PFSK-1 (cell line): Measurements from ENCODE around the gene FNTB.

Source experiments
- POLR2AphosphoS5 ChIP-seq: IDR thresholded peaks from 2 replicates; pipeline ENCODE4 v1.6.1; 2012; ENCODE audit warnings: low read depth, mild to moderate bottlenecking, control low read depth, low read length, moderate library complexity
- TAF1 ChIP-seq: IDR thresholded peaks from 2 replicates; pipeline ENCODE4 v1.6.1; 2012; ENCODE audit warnings: low read length, control low read depth, borderline replicate concordance; ENCODE audit not compliant: insufficient read depth
- TF ChIP-seq, protein P1 (sequence below), 2 experiments: IDR thresholded peaks; 2 replicates each; pipeline versions ENCODE4 v1.6.1 to v1.8.0; 2011 to 2012; ENCODE audit warnings: low read depth in 2 of 2, low read length in 2 of 2, control low read depth in 1 of 2, inconsistent platforms in 1 of 2, mild to moderate bottlenecking in 1 of 2, moderate library complexity in 1 of 2; ENCODE audit not compliant: insufficient read depth in 1 of 2

DNA sequence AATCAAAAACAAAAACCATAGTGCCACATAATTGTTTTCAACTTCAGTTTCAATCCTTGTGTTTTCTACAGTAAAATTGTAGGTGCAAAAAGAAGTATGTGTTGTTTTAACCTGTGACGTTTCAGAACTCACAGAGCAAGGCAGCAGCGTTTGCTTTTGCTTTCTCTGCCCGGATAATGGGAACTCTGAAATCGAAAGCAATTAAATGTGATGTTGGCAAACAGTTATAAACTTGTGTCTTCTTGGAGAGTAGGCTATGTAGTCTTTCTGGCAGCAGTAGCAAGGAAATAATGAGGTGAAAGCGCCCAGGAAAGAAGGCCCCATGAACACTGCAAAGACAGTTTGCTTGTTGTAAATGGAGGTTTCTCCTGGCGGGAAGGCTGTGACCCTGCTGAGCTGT, 39.1 kb downstream of the FNTB start:
- TF ChIP-seq POLR2AphosphoS5 (no peak), TAF1 (no peak)
- TF ChIP-seq, protein P1, sequence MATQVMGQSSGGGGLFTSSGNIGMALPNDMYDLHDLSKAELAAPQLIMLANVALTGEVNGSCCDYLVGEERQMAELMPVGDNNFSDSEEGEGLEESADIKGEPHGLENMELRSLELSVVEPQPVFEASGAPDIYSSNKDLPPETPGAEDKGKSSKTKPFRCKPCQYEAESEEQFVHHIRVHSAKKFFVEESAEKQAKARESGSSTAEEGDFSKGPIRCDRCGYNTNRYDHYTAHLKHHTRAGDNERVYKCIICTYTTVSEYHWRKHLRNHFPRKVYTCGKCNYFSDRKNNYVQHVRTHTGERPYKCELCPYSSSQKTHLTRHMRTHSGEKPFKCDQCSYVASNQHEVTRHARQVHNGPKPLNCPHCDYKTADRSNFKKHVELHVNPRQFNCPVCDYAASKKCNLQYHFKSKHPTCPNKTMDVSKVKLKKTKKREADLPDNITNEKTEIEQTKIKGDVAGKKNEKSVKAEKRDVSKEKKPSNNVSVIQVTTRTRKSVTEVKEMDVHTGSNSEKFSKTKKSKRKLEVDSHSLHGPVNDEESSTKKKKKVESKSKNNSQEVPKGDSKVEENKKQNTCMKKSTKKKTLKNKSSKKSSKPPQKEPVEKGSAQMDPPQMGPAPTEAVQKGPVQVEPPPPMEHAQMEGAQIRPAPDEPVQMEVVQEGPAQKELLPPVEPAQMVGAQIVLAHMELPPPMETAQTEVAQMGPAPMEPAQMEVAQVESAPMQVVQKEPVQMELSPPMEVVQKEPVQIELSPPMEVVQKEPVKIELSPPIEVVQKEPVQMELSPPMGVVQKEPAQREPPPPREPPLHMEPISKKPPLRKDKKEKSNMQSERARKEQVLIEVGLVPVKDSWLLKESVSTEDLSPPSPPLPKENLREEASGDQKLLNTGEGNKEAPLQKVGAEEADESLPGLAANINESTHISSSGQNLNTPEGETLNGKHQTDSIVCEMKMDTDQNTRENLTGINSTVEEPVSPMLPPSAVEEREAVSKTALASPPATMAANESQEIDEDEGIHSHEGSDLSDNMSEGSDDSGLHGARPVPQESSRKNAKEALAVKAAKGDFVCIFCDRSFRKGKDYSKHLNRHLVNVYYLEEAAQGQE (IDR thresholded peaks at IDR 0.05; ENCODE audit: insufficient read depth in 1 of 2, low read depth in 2 of 2, low read length in 2 of 2): no peak
